CD4-positive, alpha-beta T cell treated with Interleukin-15 for 4 hours (primary cell): ENCODE measurements around the gene PTAR1.
"Not testable (repeated sequence)": the region's sequence is repeated elsewhere in the genome, so short reads cannot be mapped to it uniquely, and the experiment has no call there.

Experiments used
- DNase-seq: peaks from one replicate; pipeline ENCODE4 v3.0.0-alpha.2; 2020; ENCODE audit warnings: low spot score

The PTAR1 gene

GRCh38 chr9:69759421-69760277 is at the start of gene PTAR1:
Gene PTAR1 (minus strand): TSS chr9:69760011. CDS start chr9:69759938, 73 bp downstream.
- DNase-seq: peak; percentile 89

- peak; percentile 36 for DNase-seq
Observed at GRCh38 chr9:69809304-69809863, 49.6 kb upstream of the PTAR1 start.

GRCh38 chr9:69806627-69807026 is 46.8 kb upstream of the PTAR1 start:
- DNase-seq: no peak

GRCh38 chr9:69805962-69806515 is 46.2 kb upstream of the PTAR1 start:
- DNase-seq: no peak

- no peak for DNase-seq
Observed at GRCh38 chr9:69801989-69802388, 42.2 kb upstream of the PTAR1 start.

GRCh38 chr9:69800027-69800426 is 40.2 kb upstream of the PTAR1 start:
- DNase-seq: not testable (repeated sequence)

GRCh38 chr9:69799521-69799920 is 39.7 kb upstream of the PTAR1 start:
- DNase-seq: not testable (repeated sequence)

GRCh38 chr9:69798744-69799143 is 38.9 kb upstream of the PTAR1 start:
- DNase-seq: no peak

GRCh38 chr9:69797675-69798074 is 37.9 kb upstream of the PTAR1 start:
- no peak for DNase-seq

GRCh38 chr9:69794356-69794755 is 34.5 kb upstream of the PTAR1 start:
- DNase-seq: no peak

GRCh38 chr9:69785757-69786156 is 25.9 kb upstream of the PTAR1 start:
- no peak for DNase-seq

GRCh38 chr9:69773258-69773657 is 13.4 kb upstream of the PTAR1 start:
- no peak for DNase-seq

GRCh38 chr9:69771775-69772418 is 12.1 kb upstream of the PTAR1 start:
- no peak for DNase-seq

- DNase-seq: no peak
Observed at GRCh38 chr9:69768716-69769115, 8.9 kb upstream of the PTAR1 start.

GRCh38 chr9:69768101-69768500 is 8.3 kb upstream of the PTAR1 start:
- DNase-seq: no peak

GRCh38 chr9:69763862-69764261 is 4.1 kb upstream of the PTAR1 start:
- DNase-seq: not testable (repeated sequence)

GRCh38 chr9:69762527-69762926 is 2.7 kb upstream of the PTAR1 start:
- DNase-seq: no peak

GRCh38 chr9:69760278-69760610 is 433 bp upstream of the PTAR1 start:
- no peak for DNase-seq

- DNase-seq: peak; percentile 0
Observed at GRCh38 chr9:69759021-69759420, 790 bp downstream of the PTAR1 start.

GRCh38 chr9:69757996-69758675 is 1.7 kb downstream of the PTAR1 start:
- DNase-seq: no peak

GRCh38 chr9:69755205-69755604 is 4.6 kb downstream of the PTAR1 start:
- no peak for DNase-seq

- no peak for DNase-seq
Observed at GRCh38 chr9:69753830-69754229, 6.0 kb downstream of the PTAR1 start.
